ENCODE results near the gene KLF13. TPM values are rescaled to one million over a fixed set of nuclear protein-coding genes. Genes with fewer than 3 reads are reported as not detected.

KLF13 gene
- total RNA-seq, 4 donors from 2014 or later, result 50.8 to 151 (median 98.7) TPM

DNA sequence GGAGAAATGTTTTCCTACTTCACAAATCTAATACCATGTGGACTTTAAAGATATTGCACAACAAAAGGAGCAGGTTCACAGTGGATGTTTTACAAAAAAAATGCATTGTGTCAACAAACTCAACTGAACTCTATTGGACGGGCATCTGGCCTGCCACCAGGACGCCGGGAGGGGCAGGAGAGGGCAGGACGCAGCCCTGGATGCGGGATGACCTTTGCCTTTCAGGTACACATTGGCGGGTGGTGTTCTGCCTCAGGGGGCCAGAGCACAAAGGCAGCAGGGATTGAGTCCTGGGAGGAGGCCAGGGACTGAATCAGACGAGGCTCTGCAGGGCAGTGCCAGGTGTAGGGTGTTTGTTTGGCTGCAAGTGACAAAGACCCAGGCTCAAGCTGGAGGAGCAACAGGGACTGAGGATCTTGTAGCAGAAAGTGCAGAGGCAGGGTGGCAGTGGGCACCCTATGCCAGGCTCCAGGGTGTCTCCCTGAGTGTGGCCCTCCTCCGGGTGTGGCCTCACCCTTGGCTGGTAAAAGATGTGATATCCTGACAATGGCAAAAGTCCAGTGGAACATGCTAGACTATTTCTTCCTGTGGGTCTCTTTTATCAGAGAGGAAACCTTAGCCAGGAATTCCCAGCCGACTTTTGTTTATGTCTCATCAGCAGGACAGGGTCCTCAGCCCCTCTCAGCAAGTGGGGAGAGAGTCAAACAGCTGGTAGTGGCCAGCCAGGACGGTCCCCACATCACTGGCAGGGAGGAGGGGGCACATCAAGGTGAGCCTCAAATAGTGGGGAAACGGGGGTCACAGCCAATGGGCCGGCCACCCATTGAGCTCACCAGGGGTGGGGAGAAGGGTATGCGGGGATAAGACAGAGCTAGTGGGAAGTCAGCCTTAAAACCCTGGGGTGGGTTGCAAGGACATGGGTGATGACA, 29.7 kb upstream of the KLF13 start:
- intact Hi-C loops (cut with DNase I; ENCODE audit: low total_unique reads), result loop anchor here (10.0 kb wide), 1 partner anchor 62 kb away; no protein-coding TSS in a partner anchor
- no peak overlapping the region for H3K4me3 ChIP-seq (ENCODE audit: low read depth, poor library complexity, severe bottlenecking)
- TF ChIP-seq CTCF (IDR thresholded peaks at IDR 0.05), result no peak
- TF ChIP-seq POLR2A (IDR thresholded peaks at IDR 0.05), result no peak
- WGBS, 2 donors, result 45 to 55% methylated on average over 13 of the region's 13 CpGs
- peak; percentile 23 to 86 for DNase-seq (ENCODE audit: low spot score in 2 of 2)

GRCh38 chr15:31297575-31298456, 28.8 kb upstream of the KLF13 start:
- H3K4me3 ChIP-seq (ENCODE audit: low read depth, poor library complexity, severe bottlenecking), result no peak overlapping the region
- intact Hi-C loops (cut with DNase I; ENCODE audit: low total_unique reads), result loop anchor here (10.0 kb wide), 1 partner anchor 63 kb away; no protein-coding TSS in a partner anchor
- DNase-seq (ENCODE audit: low spot score in 2 of 2), result peak; percentile 38 to 78
- no peak for TF ChIP-seq CTCF (IDR thresholded peaks at IDR 0.05)
- TF ChIP-seq POLR2A (IDR thresholded peaks at IDR 0.05), result no peak
- WGBS, 2 donors, result 74 to 75% methylated on average over 14 of the region's 14 CpGs

DNA sequence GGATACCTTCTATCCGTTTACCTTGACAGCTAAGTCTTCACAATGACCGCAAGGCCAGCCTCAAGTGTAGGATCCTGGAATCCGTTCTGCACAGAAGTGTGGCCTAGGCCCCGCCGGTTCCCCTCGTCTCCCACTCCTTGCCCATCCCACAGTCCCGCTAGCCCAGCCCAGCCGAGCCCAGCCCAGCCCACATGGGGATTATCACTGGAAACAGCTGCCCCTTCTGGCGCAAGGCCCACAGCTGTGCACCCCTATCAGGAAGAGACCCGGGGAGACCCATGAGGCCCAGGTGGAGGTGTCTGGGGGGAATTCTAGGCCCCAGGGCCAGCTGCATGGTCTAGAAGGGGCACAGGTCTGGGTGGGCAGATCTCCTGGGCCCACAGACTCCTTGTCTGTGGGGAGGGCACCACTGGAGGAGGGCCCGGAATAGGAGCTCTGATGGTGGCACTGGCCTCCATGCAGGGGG, 27.9 kb upstream of the KLF13 start:
- intact Hi-C loops (cut with DNase I; ENCODE audit: low total_unique reads), result loop anchor here (10.0 kb wide), 1 partner anchor 64 kb away; no protein-coding TSS in a partner anchor
- WGBS, 2 donors, result 84 to 85% methylated on average over 9 to 11 of the region's 11 CpGs
- TF ChIP-seq CTCF (IDR thresholded peaks at IDR 0.05) (no peak), POLR2A (IDR thresholded peaks at IDR 0.05) (no peak)
- no peak overlapping the region for H3K4me3 ChIP-seq (ENCODE audit: low read depth, poor library complexity, severe bottlenecking)
- peak; percentile 12 to 82 for DNase-seq (ENCODE audit: low spot score in 2 of 2)

- WGBS, 2 donors, result 41 to 66% methylated on average over 9 to 10 of the region's 10 CpGs
- no peak overlapping the region for H3K4me3 ChIP-seq (ENCODE audit: low read depth, poor library complexity, severe bottlenecking)
- DNase-seq (ENCODE audit: low spot score in 2 of 2), result peak; percentile 16 to 84
- TF ChIP-seq POLR2A (IDR thresholded peaks at IDR 0.05) (no peak), CTCF (IDR thresholded peaks at IDR 0.05) (no peak)
- intact Hi-C loops (cut with DNase I; ENCODE audit: low total_unique reads), result no loop called here
Observed at GRCh38 chr15:31300208-31300661, 26.4 kb upstream of the KLF13 start.

GRCh38 chr15:31300981-31301672, 25.5 kb upstream of the KLF13 start:
- WGBS, 2 donors, result 70 to 73% methylated on average over 11 to 12 of the region's 16 CpGs
- intact Hi-C loops (cut with DNase I; ENCODE audit: low total_unique reads), result no loop called here
- peak; percentile 12 to 84 for DNase-seq (ENCODE audit: low spot score in 2 of 2)
- H3K4me3 ChIP-seq (ENCODE audit: low read depth, poor library complexity, severe bottlenecking), result no peak overlapping the region
- no peak for TF ChIP-seq CTCF (IDR thresholded peaks at IDR 0.05)
- no peak for TF ChIP-seq POLR2A (IDR thresholded peaks at IDR 0.05)
